ENCODE results near the gene ENTPD2. TPM values are rescaled to one million over a fixed set of nuclear protein-coding genes. Genes with fewer than 3 reads are reported as not detected.

The ENTPD2 gene
- total and polyA plus RNA-seq, 9 of the 15 experiments (the other 6 are each of a cell fraction or from before 2014, with no cell fraction given) = 0.04 to 0.60 (median 0.14) TPM; not detected in 4

- TF ChIP-seq EGR1 (conservative IDR thresholded peaks at IDR 0.05) = no peak
- TF ChIP-seq RUNX1 (IDR thresholded peaks at IDR 0.05; ENCODE audit: low read depth) = no peak
- no peak for TF ChIP-seq RFX7 (CRISPR knock-in tag; IDR thresholded peaks at IDR 0.05)
- no peak for TF ChIP-seq RFX1 (IDR thresholded peaks at IDR 0.05)
- TF ChIP-seq, protein P1, sequence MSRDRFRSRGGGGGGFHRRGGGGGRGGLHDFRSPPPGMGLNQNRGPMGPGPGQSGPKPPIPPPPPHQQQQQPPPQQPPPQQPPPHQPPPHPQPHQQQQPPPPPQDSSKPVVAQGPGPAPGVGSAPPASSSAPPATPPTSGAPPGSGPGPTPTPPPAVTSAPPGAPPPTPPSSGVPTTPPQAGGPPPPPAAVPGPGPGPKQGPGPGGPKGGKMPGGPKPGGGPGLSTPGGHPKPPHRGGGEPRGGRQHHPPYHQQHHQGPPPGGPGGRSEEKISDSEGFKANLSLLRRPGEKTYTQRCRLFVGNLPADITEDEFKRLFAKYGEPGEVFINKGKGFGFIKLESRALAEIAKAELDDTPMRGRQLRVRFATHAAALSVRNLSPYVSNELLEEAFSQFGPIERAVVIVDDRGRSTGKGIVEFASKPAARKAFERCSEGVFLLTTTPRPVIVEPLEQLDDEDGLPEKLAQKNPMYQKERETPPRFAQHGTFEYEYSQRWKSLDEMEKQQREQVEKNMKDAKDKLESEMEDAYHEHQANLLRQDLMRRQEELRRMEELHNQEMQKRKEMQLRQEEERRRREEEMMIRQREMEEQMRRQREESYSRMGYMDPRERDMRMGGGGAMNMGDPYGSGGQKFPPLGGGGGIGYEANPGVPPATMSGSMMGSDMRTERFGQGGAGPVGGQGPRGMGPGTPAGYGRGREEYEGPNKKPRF (IDR thresholded peaks at IDR 0.05; ENCODE audit: low read depth, low read length) = no peak
- TF ChIP-seq GATA2 (CRISPR knock-in tag; IDR thresholded peaks at IDR 0.05) = no peak
- no peak for TF ChIP-seq MEF2A (IDR thresholded peaks at IDR 0.05; ENCODE audit: control insufficient read depth, low read depth, low read length)
- peak; percentile 95 for TF ChIP-seq ZNF644 (tag; IDR thresholded peaks at IDR 0.05; ENCODE audit: low read depth)
- TF ChIP-seq CHCHD3 (CRISPR knock-in tag; IDR thresholded peaks at IDR 0.05) = no peak
- no peak for TF ChIP-seq SIX5 (IDR thresholded peaks at IDR 0.05; ENCODE audit: borderline replicate concordance in 1 of 2, insufficient read depth in 1 of 2, low read depth in 1 of 2, low read length in 2 of 2)
- no peak for TF ChIP-seq ZNF512 (tag; IDR thresholded peaks at IDR 0.05)
- no peak for TF ChIP-seq TARDBP (IDR thresholded peaks at IDR 0.05)
- TF ChIP-seq, protein P2, sequence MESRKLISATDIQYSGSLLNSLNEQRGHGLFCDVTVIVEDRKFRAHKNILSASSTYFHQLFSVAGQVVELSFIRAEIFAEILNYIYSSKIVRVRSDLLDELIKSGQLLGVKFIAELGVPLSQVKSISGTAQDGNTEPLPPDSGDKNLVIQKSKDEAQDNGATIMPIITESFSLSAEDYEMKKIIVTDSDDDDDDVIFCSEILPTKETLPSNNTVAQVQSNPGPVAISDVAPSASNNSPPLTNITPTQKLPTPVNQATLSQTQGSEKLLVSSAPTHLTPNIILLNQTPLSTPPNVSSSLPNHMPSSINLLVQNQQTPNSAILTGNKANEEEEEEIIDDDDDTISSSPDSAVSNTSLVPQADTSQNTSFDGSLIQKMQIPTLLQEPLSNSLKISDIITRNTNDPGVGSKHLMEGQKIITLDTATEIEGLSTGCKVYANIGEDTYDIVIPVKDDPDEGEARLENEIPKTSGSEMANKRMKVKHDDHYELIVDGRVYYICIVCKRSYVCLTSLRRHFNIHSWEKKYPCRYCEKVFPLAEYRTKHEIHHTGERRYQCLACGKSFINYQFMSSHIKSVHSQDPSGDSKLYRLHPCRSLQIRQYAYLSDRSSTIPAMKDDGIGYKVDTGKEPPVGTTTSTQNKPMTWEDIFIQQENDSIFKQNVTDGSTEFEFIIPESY (CRISPR knock-in tag; IDR thresholded peaks at IDR 0.05) = no peak
- no peak for TF ChIP-seq ZBTB2 (IDR thresholded peaks at IDR 0.05)
- TF ChIP-seq ZBTB17 (CRISPR knock-in tag; IDR thresholded peaks at IDR 0.05) = no peak
- TF ChIP-seq, protein P3, sequence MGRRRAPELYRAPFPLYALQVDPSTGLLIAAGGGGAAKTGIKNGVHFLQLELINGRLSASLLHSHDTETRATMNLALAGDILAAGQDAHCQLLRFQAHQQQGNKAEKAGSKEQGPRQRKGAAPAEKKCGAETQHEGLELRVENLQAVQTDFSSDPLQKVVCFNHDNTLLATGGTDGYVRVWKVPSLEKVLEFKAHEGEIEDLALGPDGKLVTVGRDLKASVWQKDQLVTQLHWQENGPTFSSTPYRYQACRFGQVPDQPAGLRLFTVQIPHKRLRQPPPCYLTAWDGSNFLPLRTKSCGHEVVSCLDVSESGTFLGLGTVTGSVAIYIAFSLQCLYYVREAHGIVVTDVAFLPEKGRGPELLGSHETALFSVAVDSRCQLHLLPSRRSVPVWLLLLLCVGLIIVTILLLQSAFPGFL (CRISPR knock-in tag; IDR thresholded peaks at IDR 0.05) = no peak
- TF ChIP-seq SRF (CRISPR knock-in tag; IDR thresholded peaks at IDR 0.05) = peak in 1 of 2 experiments; percentile 92; a peak in 2 of 4 replicates
- peak; percentile 16 for TF ChIP-seq ZNF589 (CRISPR knock-in tag; IDR thresholded peaks at IDR 0.05; ENCODE audit: low read depth)
- no peak for TF ChIP-seq SETDB1 (IDR thresholded peaks at IDR 0.05; ENCODE audit: low read length)
- no peak for TF ChIP-seq SRSF9 (IDR thresholded peaks at IDR 0.05; ENCODE audit: borderline replicate concordance, low read depth, low read length)
- TF ChIP-seq FOXJ3 (CRISPR knock-in tag; IDR thresholded peaks at IDR 0.05) = no peak
These were observed 21.5 kb upstream of the ENTPD2 start (continued) for GRCh38 chr9:137075275-137075775.

Measured in K562 (cell line).